Natural killer cell treated with Interleukin-12 subunit alpha and Interleukin-12 subunit beta and Interleukin-15 and Interleukin-18, amount 100 ng/mL, for 72 hours (primary cell): ENCODE measurements around the gene PPEF2. TPM values are rescaled to one million over a fixed set of nuclear protein-coding genes. Genes with fewer than 3 reads are reported as not detected.
"Not testable (repeated sequence)": the region's sequence is repeated elsewhere in the genome, so short reads cannot be mapped to it uniquely, and the experiment has no call there.

Source experiments
- ATAC-seq, 2 donors: fragments of 150-1000 bp; cut with Tn5 transposase in 1 of 2; sonication (Bioruptor Pico), chemical (Tn5 transposase) in 1 of 2; 2 replicates each; pipeline ENCODE4 v1.10.0; 2021
- DNase-seq: peaks from one replicate; pipeline ENCODE4 v3.0.0; 2022; ENCODE audit warnings: low spot score
- H3K27ac Mint-ChIP-seq, 2 donors: 1 replicate in 1 of 2; 2 replicates in 1 of 2; pipeline ENCODE4 v1.8.0; 2022; ENCODE audit warnings: mixed read lengths in 2 of 2, mild to moderate bottlenecking in 1 of 2, moderate library complexity in 1 of 2
- H3K27me3 Mint-ChIP-seq, 2 donors: 1 replicate in 1 of 2; 2 replicates in 1 of 2; pipeline ENCODE4 v1.8.0; 2022; ENCODE audit warnings: mixed read lengths in 2 of 2
- H3K36me3 Mint-ChIP-seq: one replicate; pipeline ENCODE4 v1.8.0; 2022; ENCODE audit warnings: mixed read lengths
- H3K4me1 Mint-ChIP-seq, 2 donors: 1 replicate in 1 of 2; 2 replicates in 1 of 2; pipeline ENCODE4 v1.8.0; 2022; ENCODE audit warnings: low read depth in 2 of 2, mixed read lengths in 2 of 2, mild to moderate bottlenecking in 1 of 2
- H3K4me3 Mint-ChIP-seq: one replicate; pipeline ENCODE4 v1.8.0; 2022; ENCODE audit warnings: mixed read lengths
- H3K9me3 Mint-ChIP-seq: 2 replicates; pipeline ENCODE4 v1.8.0; 2022; ENCODE audit warnings: mixed read lengths
- total RNA-seq, 2 donors: library from RNA; stranded (reverse); gene quantifications; one replicate each; pipeline ENCODE4 v1.2.3, GENCODE V29; 2022

Gene PPEF2
- total RNA-seq, 2 donors from 2014 or later = not detected

- no peak for DNase-seq
- H3K4me1 Mint-ChIP-seq = no peaks in the 10 kb centered on the region
- ATAC-seq = no peak
- H3K4me3 Mint-ChIP-seq = no peak overlapping the region
- H3K9me3 Mint-ChIP-seq = no peaks in the 10 kb centered on the region
- H3K27ac Mint-ChIP-seq = no peak overlapping the region
- peaks cover 2 to 6% of the 10 kb centered on the region in 2 donors for H3K27me3 Mint-ChIP-seq
- no peaks in the 10 kb centered on the region for H3K36me3 Mint-ChIP-seq
Observed at GRCh38 chr4:75880278-75880677, 22.0 kb downstream of the PPEF2 start.

- peak in 1 of 2 donors; percentile 43 for ATAC-seq
- DNase-seq = no peak
- Mint-ChIP-seq H3K27ac (no peak overlapping the region), H3K36me3 (no peaks in the 10 kb centered on the region), H3K4me3 (no peak overlapping the region), H3K9me3 (no peaks in the 10 kb centered on the region), H3K27me3 (peaks cover 2 to 6% of the 10 kb centered on the region in 2 donors), H3K4me1 (no peaks in the 10 kb centered on the region)
Observed at GRCh38 chr4:75878246-75878756, 24.0 kb downstream of the PPEF2 start.

GRCh38 chr4:75876218-75876617 is 26.0 kb downstream of the PPEF2 start:
- no peak overlapping the region for H3K4me3 Mint-ChIP-seq
- H3K36me3 Mint-ChIP-seq = no peaks in the 10 kb centered on the region
- H3K27ac Mint-ChIP-seq = no peak overlapping the region
- H3K4me1 Mint-ChIP-seq = no peaks in the 10 kb centered on the region
- no peaks in the 10 kb centered on the region for H3K9me3 Mint-ChIP-seq
- H3K27me3 Mint-ChIP-seq = peaks cover 2 to 6% of the 10 kb centered on the region in 2 donors
- no peak for ATAC-seq
- DNase-seq = no peak

- no peak for DNase-seq
- Mint-ChIP-seq H3K9me3 (no peaks in the 10 kb centered on the region), H3K36me3 (no peaks in the 10 kb centered on the region), H3K4me3 (no peak overlapping the region), H3K4me1 (no peaks in the 10 kb centered on the region), H3K27ac (no peak overlapping the region), H3K27me3 (no peaks in the 10 kb centered on the region)
- no peak for ATAC-seq
Observed at GRCh38 chr4:75869100-75869499, 33.2 kb downstream of the PPEF2 start.

- no peaks in the 10 kb centered on the region for H3K9me3 Mint-ChIP-seq
- no peaks in the 10 kb centered on the region for H3K27me3 Mint-ChIP-seq
- DNase-seq = no peak
- H3K36me3 Mint-ChIP-seq = no peaks in the 10 kb centered on the region
- no peak overlapping the region for H3K4me3 Mint-ChIP-seq
- no peaks in the 10 kb centered on the region for H3K4me1 Mint-ChIP-seq
- no peak overlapping the region for H3K27ac Mint-ChIP-seq
- ATAC-seq = no peak
Observed at GRCh38 chr4:75867130-75867529, 35.1 kb downstream of the PPEF2 start.

GRCh38 chr4:75860606-75861005 is 41.6 kb downstream of the PPEF2 start:
- ATAC-seq (peak in 1 of 2 donors; percentile 20), DNase-seq (no peak)

GRCh38 chr4:75858721-75859120 is 43.5 kb downstream of the PPEF2 start:
- H3K36me3 Mint-ChIP-seq = no peaks in the 10 kb centered on the region
- DNase-seq = no peak
- H3K27me3 Mint-ChIP-seq = peaks cover 5 to 6% of the 10 kb centered on the region in 2 donors
- H3K9me3 Mint-ChIP-seq = no peaks in the 10 kb centered on the region
- no peak overlapping the region for H3K27ac Mint-ChIP-seq
- H3K4me1 Mint-ChIP-seq = no peaks in the 10 kb centered on the region
- H3K4me3 Mint-ChIP-seq = no peak overlapping the region
- no peak for ATAC-seq

More at GRCh38 chr4:75860606-75861005, 41.6 kb downstream of the PPEF2 start:
- no peak overlapping the region for H3K4me3 Mint-ChIP-seq
- no peaks in the 10 kb centered on the region for H3K9me3 Mint-ChIP-seq
- H3K4me1 Mint-ChIP-seq = no peaks in the 10 kb centered on the region
- no peak overlapping the region for H3K27ac Mint-ChIP-seq
- H3K27me3 Mint-ChIP-seq = no peaks in the 10 kb centered on the region
- H3K36me3 Mint-ChIP-seq = no peaks in the 10 kb centered on the region

GRCh38 chr4:75849461-75849860 is 52.8 kb downstream of the PPEF2 start:
- peaks cover 5 to 17% of the 10 kb centered on the region in 2 donors for H3K4me1 Mint-ChIP-seq
- peak in 1 of 2 donors; percentile 53 for ATAC-seq
- DNase-seq = no peak
- H3K27ac Mint-ChIP-seq = peak overlapping the region in 1 of 2 donors; percentile 59
- peak overlapping the region; percentile 56 for H3K4me3 Mint-ChIP-seq
- H3K9me3 Mint-ChIP-seq = no peaks in the 10 kb centered on the region
- peaks cover 14 to 29% of the 10 kb centered on the region in 2 donors for H3K27me3 Mint-ChIP-seq
- no peaks in the 10 kb centered on the region for H3K36me3 Mint-ChIP-seq

GRCh38 chr4:75848891-75849290 is 53.4 kb downstream of the PPEF2 start:
- peaks cover 5 to 17% of the 10 kb centered on the region in 2 donors for H3K4me1 Mint-ChIP-seq
- peak overlapping the region in 1 of 2 donors; percentile 59 for H3K27ac Mint-ChIP-seq
- peaks cover 11 to 24% of the 10 kb centered on the region in 2 donors for H3K27me3 Mint-ChIP-seq
- no peak for DNase-seq
- peak; percentile 36 to 74 for ATAC-seq
- H3K4me3 Mint-ChIP-seq = peak overlapping the region; percentile 56
- H3K9me3 Mint-ChIP-seq = no peaks in the 10 kb centered on the region
- no peaks in the 10 kb centered on the region for H3K36me3 Mint-ChIP-seq

GRCh38 chr4:75848171-75848760 is 54.0 kb downstream of the PPEF2 start:
- not testable (repeated sequence) for H3K36me3 Mint-ChIP-seq, DNase-seq, H3K9me3 Mint-ChIP-seq
- Mint-ChIP-seq H3K4me3 (peak overlapping the region; percentile 56), H3K4me1 (peaks cover 5 to 17% of the 10 kb centered on the region in 2 donors), H3K27me3 (peaks cover 7 to 18% of the 10 kb centered on the region in 2 donors), H3K27ac (peak overlapping the region in 1 of 2 donors; percentile 59)
- peak; percentile 80 to 83 for ATAC-seq

GRCh38 chr4:75845992-75846391 is 56.3 kb downstream of the PPEF2 start:
- Mint-ChIP-seq H3K4me3 (no peak overlapping the region), H3K36me3 (no peaks in the 10 kb centered on the region), H3K27ac (no peak overlapping the region), H3K27me3 (peaks cover 3 to 6% of the 10 kb centered on the region in 2 donors), H3K4me1 (peaks cover 5 to 17% of the 10 kb centered on the region in 2 donors), H3K9me3 (no peaks in the 10 kb centered on the region)
- ATAC-seq (no peak), DNase-seq (no peak)

- Mint-ChIP-seq H3K27me3 (peaks cover 0 to 1% of the 10 kb centered on the region in 2 donors), H3K4me3 (no peak overlapping the region), H3K27ac (no peak overlapping the region), H3K36me3 (no peaks in the 10 kb centered on the region), H3K9me3 (no peaks in the 10 kb centered on the region), H3K4me1 (peaks cover 2 to 12% of the 10 kb centered on the region in 2 donors)
- DNase-seq = no peak
- no peak for ATAC-seq
Observed at GRCh38 chr4:75844151-75844662, 58.0 kb downstream of the PPEF2 start.

- no peaks in the 10 kb centered on the region for H3K27me3 Mint-ChIP-seq
- ATAC-seq (no peak), DNase-seq (no peak)
- H3K36me3 Mint-ChIP-seq = no peaks in the 10 kb centered on the region
- H3K9me3 Mint-ChIP-seq = no peaks in the 10 kb centered on the region
- H3K4me1 Mint-ChIP-seq = peaks cover 2 to 6% of the 10 kb centered on the region in 2 donors
- no peak overlapping the region for H3K4me3 Mint-ChIP-seq
- H3K27ac Mint-ChIP-seq = no peak overlapping the region
Observed at GRCh38 chr4:75843596-75843995, 58.7 kb downstream of the PPEF2 start.

- Mint-ChIP-seq H3K36me3 (no peaks in the 10 kb centered on the region), H3K27ac (no peak overlapping the region), H3K4me3 (no peak overlapping the region), H3K27me3 (no peaks in the 10 kb centered on the region), H3K9me3 (no peaks in the 10 kb centered on the region), H3K4me1 (no peaks in the 10 kb centered on the region)
- DNase-seq = no peak
- ATAC-seq = no peak
Observed at GRCh38 chr4:75841641-75842520, 60.4 kb downstream of the PPEF2 start.
